Panc1 (cell line): ENCODE measurements around the gene NDOR1. TPM values are rescaled to one million over a fixed set of nuclear protein-coding genes. Genes with fewer than 3 reads are reported as not detected.

Source experiments
- ATAC-seq: fragments of 200-7000 bp; cut with Tn5 transposase; 2 replicates; pipeline ENCODE4 v1.9.1; 2020; ENCODE audit warnings: mild to moderate bottlenecking, moderate library complexity
- BruUV-seq: library from RNA; stranded (reverse); fragments of 400-500 nt; replicated peaks from 2 replicates; lab custom pipeline; 2021; lab: Mats Ljungman, UMichigan
- CTCF ChIA-PET: fragments of 300-600 bp; sonication (Branson Sonifier 250); formaldehyde crosslinking; loops from one replicate; lab custom pipeline; 2022; ENCODE audit warnings: antibody characterized with exemption; lab: Charles Lee
- POLR2A ChIA-PET: fragments of 300-600 bp; sonication (Branson Sonifier 250); formaldehyde crosslinking; loops from one replicate; lab custom pipeline; 2022; ENCODE audit warnings: antibody characterized with exemption; lab: Charles Lee
- DNase-seq: peaks from one replicate; pipeline ENCODE4 v3.0.0-alpha.2; 2010; ENCODE audit warnings: low read depth, low spot score
- H3K27ac ChIP-seq: 2 replicates; pipeline ENCODE4 v1.5.1; 2011; ENCODE audit warnings: mild to moderate bottlenecking, low read length, inconsistent platforms
- H3K27me3 ChIP-seq: fragments of 200-500 bp; sonication (Bioruptor generic); 2 replicates; pipeline ENCODE4 v1.6.0; 2014; ENCODE audit warnings: low read length, inconsistent platforms; ENCODE audit not compliant: control insufficient read depth, insufficient read depth
- H3K36me3 ChIP-seq: fragments of 200-500 bp; sonication (Bioruptor generic); 2 replicates; pipeline ENCODE4 v1.5.1; 2014; ENCODE audit warnings: inconsistent platforms, mild to moderate bottlenecking, low read length, moderate library complexity; ENCODE audit not compliant: control insufficient read depth, insufficient read depth
- H3K4me1 ChIP-seq: 2 replicates; pipeline ENCODE4 v1.5.1; 2011; ENCODE audit warnings: inconsistent platforms, mild to moderate bottlenecking, low read length, moderate library complexity; ENCODE audit not compliant: control insufficient read depth, insufficient read depth
- H3K4me3 ChIP-seq, 2 experiments: 2 replicates each; pipeline ENCODE4 v1.5.1; 2011 to 2012; ENCODE audit warnings: low read depth in 2 of 2, low read length in 2 of 2, mild to moderate bottlenecking in 2 of 2, inconsistent platforms in 1 of 2, moderate library complexity in 1 of 2
- H3K9me3 ChIP-seq: fragments of 200-500 bp; sonication (Bioruptor generic); 2 replicates; pipeline ENCODE4 v1.5.1; 2014; ENCODE audit warnings: low read depth, mild to moderate bottlenecking, inconsistent platforms, low read length, moderate library complexity; ENCODE audit not compliant: control insufficient read depth, insufficient read depth
- CTCF ChIP-seq: fragments of 450-650 bp; IDR thresholded peaks from 2 replicates; pipeline ENCODE4 v1.5.1; 2017; ENCODE audit warnings: mild to moderate bottlenecking
- POLR2AphosphoS5 ChIP-seq: IDR thresholded peaks from 2 replicates; pipeline ENCODE4 v1.6.1; 2012; ENCODE audit warnings: mild to moderate bottlenecking, low read depth, low read length, moderate library complexity
- SIN3A ChIP-seq: IDR thresholded peaks from 2 replicates; pipeline ENCODE4 v1.6.1; 2012; ENCODE audit warnings: low read depth, mild to moderate bottlenecking, low read length, moderate library complexity, borderline replicate concordance; ENCODE audit not compliant: insufficient read depth
- TCF7L2 ChIP-seq: IDR thresholded peaks from 2 replicates; pipeline ENCODE4 v1.6.1; 2011; ENCODE audit warnings: mild to moderate bottlenecking, low read depth, low read length, inconsistent platforms
- in situ Hi-C: cut with HindIII; loops from 2 replicates; pipeline ENCODE4 v1.10.0; 2016; ENCODE audit warnings: low sequenced_read_pairs, low pct_unique_long_range_greater_than_20kb
- intact Hi-C: fragments of 100-400 bp; cut with micrococcal nuclease; formaldehyde crosslinking; loops from one replicate; pipeline ENCODE4 v1.10.0; 2022; ENCODE audit not compliant: unreplicated experiment
- total RNA-seq: library from RNA; stranded (reverse); gene quantifications from one replicate; pipeline ENCODE4 v1.2.1, GENCODE V29; 2021; ENCODE audit not compliant: unreplicated experiment
- TF ChIP-seq, protein P1 (sequence below), 2 experiments: IDR thresholded peaks; 2 replicates each; pipeline ENCODE4 v1.6.1; 2011 to 2012; ENCODE audit warnings: low read depth in 2 of 2, control low read depth in 1 of 2, low read length in 1 of 2, mild to moderate bottlenecking in 1 of 2, moderate library complexity in 1 of 2; ENCODE audit not compliant: insufficient read depth in 1 of 2

NDOR1 gene
- total RNA-seq, 1 experiment from 2014 or later: 15.6 TPM

DNA sequence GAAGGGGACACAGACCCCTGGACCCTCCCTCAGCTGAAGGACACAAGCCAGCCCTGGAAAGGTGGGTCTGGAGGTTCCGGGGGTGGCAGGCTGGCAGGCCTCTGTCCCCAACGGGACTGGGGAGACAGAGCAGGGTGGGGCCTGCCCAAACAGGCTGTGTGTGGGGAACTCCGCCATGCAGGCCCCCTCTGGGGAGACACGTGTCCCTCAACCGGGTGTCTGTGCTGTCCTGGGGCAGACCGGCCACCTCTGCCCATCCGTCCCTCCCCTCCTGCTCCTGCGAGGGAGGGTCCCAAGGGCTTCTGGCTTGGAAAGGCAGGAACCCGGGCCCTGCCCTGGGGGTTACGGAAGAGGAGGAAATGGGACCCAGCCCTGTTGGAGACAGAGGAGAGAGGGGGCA lies 26.6 kb downstream of the NDOR1 start:
- intact Hi-C loops (no loop called here), in situ Hi-C loops (no loop called here)
- Histone ChIP-seq H3K36me3 (no peaks in the 10 kb centered on the region), H3K27me3 (no peaks in the 10 kb centered on the region), H3K9me3 (no peaks in the 10 kb centered on the region), H3K4me3 (no peak overlapping the region), H3K4me1 (peaks cover 9% of the 10 kb centered on the region), H3K27ac (no peak overlapping the region)
- no TSS peak for BruUV-seq
- POLR2A ChIA-PET: no interaction called here
- DNase-seq: no peak
- CTCF ChIA-PET: interaction anchor here (0.6 kb wide), 1 partner anchor 100 kb away, joined by 4 read pairs; no protein-coding TSS in a partner anchor
- ATAC-seq: no peak
- no peak for TF ChIP-seq TCF7L2
- no peak for TF ChIP-seq POLR2AphosphoS5
- TF ChIP-seq, protein P1, sequence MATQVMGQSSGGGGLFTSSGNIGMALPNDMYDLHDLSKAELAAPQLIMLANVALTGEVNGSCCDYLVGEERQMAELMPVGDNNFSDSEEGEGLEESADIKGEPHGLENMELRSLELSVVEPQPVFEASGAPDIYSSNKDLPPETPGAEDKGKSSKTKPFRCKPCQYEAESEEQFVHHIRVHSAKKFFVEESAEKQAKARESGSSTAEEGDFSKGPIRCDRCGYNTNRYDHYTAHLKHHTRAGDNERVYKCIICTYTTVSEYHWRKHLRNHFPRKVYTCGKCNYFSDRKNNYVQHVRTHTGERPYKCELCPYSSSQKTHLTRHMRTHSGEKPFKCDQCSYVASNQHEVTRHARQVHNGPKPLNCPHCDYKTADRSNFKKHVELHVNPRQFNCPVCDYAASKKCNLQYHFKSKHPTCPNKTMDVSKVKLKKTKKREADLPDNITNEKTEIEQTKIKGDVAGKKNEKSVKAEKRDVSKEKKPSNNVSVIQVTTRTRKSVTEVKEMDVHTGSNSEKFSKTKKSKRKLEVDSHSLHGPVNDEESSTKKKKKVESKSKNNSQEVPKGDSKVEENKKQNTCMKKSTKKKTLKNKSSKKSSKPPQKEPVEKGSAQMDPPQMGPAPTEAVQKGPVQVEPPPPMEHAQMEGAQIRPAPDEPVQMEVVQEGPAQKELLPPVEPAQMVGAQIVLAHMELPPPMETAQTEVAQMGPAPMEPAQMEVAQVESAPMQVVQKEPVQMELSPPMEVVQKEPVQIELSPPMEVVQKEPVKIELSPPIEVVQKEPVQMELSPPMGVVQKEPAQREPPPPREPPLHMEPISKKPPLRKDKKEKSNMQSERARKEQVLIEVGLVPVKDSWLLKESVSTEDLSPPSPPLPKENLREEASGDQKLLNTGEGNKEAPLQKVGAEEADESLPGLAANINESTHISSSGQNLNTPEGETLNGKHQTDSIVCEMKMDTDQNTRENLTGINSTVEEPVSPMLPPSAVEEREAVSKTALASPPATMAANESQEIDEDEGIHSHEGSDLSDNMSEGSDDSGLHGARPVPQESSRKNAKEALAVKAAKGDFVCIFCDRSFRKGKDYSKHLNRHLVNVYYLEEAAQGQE (IDR thresholded peaks at IDR 0.05; ENCODE audit: insufficient read depth in 1 of 2, low read depth in 2 of 2, low read length in 1 of 2): no peak
- no peak for TF ChIP-seq CTCF
- no peak for TF ChIP-seq SIN3A

DNA sequence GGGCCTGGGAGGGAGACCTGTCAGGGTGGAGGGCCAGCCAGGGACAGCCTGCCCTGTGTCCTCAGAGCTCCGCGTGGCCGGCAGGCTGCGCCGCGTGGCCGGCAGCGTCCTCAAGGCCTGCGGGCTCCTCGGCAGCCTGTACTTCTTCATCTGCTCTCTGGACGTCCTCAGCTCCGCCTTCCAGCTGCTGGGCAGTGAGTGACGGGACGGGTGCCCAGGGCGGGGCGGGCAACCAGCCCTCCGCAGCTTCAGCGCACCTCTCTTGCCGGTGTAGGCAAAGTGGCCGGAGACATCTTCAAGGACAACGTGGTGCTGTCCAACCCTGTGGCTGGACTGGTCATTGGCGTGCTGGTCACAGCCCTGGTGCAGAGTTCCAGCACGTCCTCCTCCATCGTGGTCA lies 27.0 kb downstream of the NDOR1 start:
- Histone ChIP-seq H3K27ac (no peak overlapping the region), H3K36me3 (no peaks in the 10 kb centered on the region), H3K4me3 (no peak overlapping the region), H3K4me1 (peaks cover 10% of the 10 kb centered on the region), H3K27me3 (no peaks in the 10 kb centered on the region), H3K9me3 (no peaks in the 10 kb centered on the region)
- in situ Hi-C loops: no loop called here
- POLR2A ChIA-PET: no interaction called here
- ATAC-seq: no peak
- no TSS peak for BruUV-seq
- TF ChIP-seq TCF7L2 (no peak), CTCF (no peak), SIN3A (no peak), POLR2AphosphoS5 (no peak)
- TF ChIP-seq, protein P1 (IDR thresholded peaks at IDR 0.05; ENCODE audit: insufficient read depth in 1 of 2, low read depth in 2 of 2, low read length in 1 of 2): no peak
- CTCF ChIA-PET: interaction anchor here (0.6 kb wide), 1 partner anchor 101 kb away, joined by 4 read pairs; no protein-coding TSS in a partner anchor
- no peak for DNase-seq
- intact Hi-C loops: no loop called here
